NT2/D1 (cell line): ENCODE results near the gene DAP3.
"Not testable (repeated sequence)": the region's sequence is repeated elsewhere in the genome, so short reads cannot be mapped to it uniquely, and the experiment has no call there.

Experiments used
- DNase-seq: peaks from one replicate; pipeline ENCODE4 v3.0.0-alpha.2; 2011; ENCODE audit warnings: low read depth, low spot score
- H3K27me3 ChIP-seq: 2 replicates; pipeline ENCODE4 v1.6.0; 2011; ENCODE audit warnings: mild to moderate bottlenecking; ENCODE audit not compliant: insufficient read length, insufficient read depth
- H3K36me3 ChIP-seq: 2 replicates; pipeline ENCODE4 v1.6.1; 2011; ENCODE audit warnings: mild to moderate bottlenecking, low read length, mixed read lengths; ENCODE audit not compliant: insufficient read depth, insufficient read length
- H3K4me1 ChIP-seq: 2 replicates; pipeline ENCODE4 v1.5.1; 2011; ENCODE audit not compliant: insufficient read depth, insufficient read length
- H3K4me3 ChIP-seq: 2 replicates; pipeline ENCODE4 v1.5.1; 2011; ENCODE audit warnings: low read depth; ENCODE audit not compliant: insufficient read length
- H3K9ac ChIP-seq: 2 replicates; pipeline ENCODE4 v1.6.0; 2011; ENCODE audit warnings: low read depth; ENCODE audit not compliant: insufficient read length
- H3K9me3 ChIP-seq: 2 replicates; pipeline ENCODE4 v1.5.1; 2011; ENCODE audit warnings: mild to moderate bottlenecking, low read length; ENCODE audit not compliant: insufficient read depth
- SUZ12 ChIP-seq: IDR thresholded peaks from 2 replicates; pipeline ENCODE4 v1.6.1; 2011; ENCODE audit not compliant: insufficient read length, insufficient read depth; ENCODE audit errors: extremely low read depth
- YY1 ChIP-seq: IDR thresholded peaks from 2 replicates; pipeline ENCODE4 v1.6.1; 2011; ENCODE audit not compliant: insufficient read length, insufficient read depth
- ZNF274 ChIP-seq: IDR thresholded peaks from 2 replicates; pipeline ENCODE4 v1.6.1; 2011; ENCODE audit warnings: mild to moderate bottlenecking, low read depth, low read length

DAP3 gene

GRCh38 chr1:155698382-155699038 is 9.6 kb downstream of the DAP3 start:
- H3K27me3 ChIP-seq = no peaks in the 10 kb centered on the region
- TF ChIP-seq YY1 (no peak), SUZ12 (no peak), ZNF274 (no peak)
- H3K36me3 ChIP-seq = peaks cover 23% of the 10 kb centered on the region
- no peak overlapping the region for H3K9ac ChIP-seq
- H3K4me1 ChIP-seq = peaks cover 4% of the 10 kb centered on the region
- peaks cover 45% of the 10 kb centered on the region for H3K9me3 ChIP-seq
- DNase-seq = no peak
- no peak overlapping the region for H3K4me3 ChIP-seq

GRCh38 chr1:155699062-155699461 is 10.2 kb downstream of the DAP3 start:
- not testable (repeated sequence) for H3K27me3 ChIP-seq, DNase-seq

GRCh38 chr1:155701675-155702074 is 12.8 kb downstream of the DAP3 start:
- H3K4me3 ChIP-seq, H3K27me3 ChIP-seq, DNase-seq, H3K4me1 ChIP-seq, H3K9ac ChIP-seq: not testable (repeated sequence)
- Histone ChIP-seq H3K9me3 (peaks cover 30% of the 10 kb centered on the region), H3K36me3 (peaks cover 12% of the 10 kb centered on the region)

More at GRCh38 chr1:155699062-155699461, 10.2 kb downstream of the DAP3 start:
- not testable (repeated sequence) for H3K4me1 ChIP-seq, H3K4me3 ChIP-seq, H3K9ac ChIP-seq
- H3K9me3 ChIP-seq = peaks cover 45% of the 10 kb centered on the region
- peaks cover 21% of the 10 kb centered on the region for H3K36me3 ChIP-seq

GRCh38 chr1:155703216-155703615 is 14.3 kb downstream of the DAP3 start:
- Histone ChIP-seq H3K27me3 (no peaks in the 10 kb centered on the region), H3K9ac (no peak overlapping the region), H3K4me1 (no peaks in the 10 kb centered on the region), H3K9me3 (peaks cover 15% of the 10 kb centered on the region; the same call in 1 of the 2 replicates), H3K4me3 (no peak overlapping the region), H3K36me3 (peaks cover 6% of the 10 kb centered on the region)
- no peak for DNase-seq
- TF ChIP-seq ZNF274 = no peak
- no peak for TF ChIP-seq YY1
- TF ChIP-seq SUZ12 = no peak

GRCh38 chr1:155704414-155704813 is 15.5 kb downstream of the DAP3 start:
- Histone ChIP-seq H3K9me3 (peaks cover 17% of the 10 kb centered on the region), H3K36me3 (peaks cover 11% of the 10 kb centered on the region)
- H3K27me3 ChIP-seq, H3K9ac ChIP-seq, H3K4me3 ChIP-seq, DNase-seq, H3K4me1 ChIP-seq: not testable (repeated sequence)

GRCh38 chr1:155706139-155706538 is 17.2 kb downstream of the DAP3 start:
- Histone ChIP-seq H3K36me3 (peaks cover 15% of the 10 kb centered on the region), H3K9ac (no peak overlapping the region), H3K27me3 (no peaks in the 10 kb centered on the region), H3K4me3 (no peak overlapping the region), H3K4me1 (no peaks in the 10 kb centered on the region), H3K9me3 (peaks cover 12% of the 10 kb centered on the region)
- DNase-seq = no peak
- no peak for TF ChIP-seq ZNF274
- TF ChIP-seq SUZ12 = no peak

GRCh38 chr1:155709391-155709790 is 20.5 kb downstream of the DAP3 start:
- Histone ChIP-seq H3K9me3 (peaks cover 12% of the 10 kb centered on the region), H3K9ac (no peak overlapping the region)

GRCh38 chr1:155711457-155711856 is 22.6 kb downstream of the DAP3 start:
- not testable (repeated sequence) for H3K27me3 ChIP-seq, H3K4me1 ChIP-seq, H3K4me3 ChIP-seq, DNase-seq, H3K9ac ChIP-seq
- Histone ChIP-seq H3K36me3 (peaks cover 52% of the 10 kb centered on the region), H3K9me3 (peaks cover 12% of the 10 kb centered on the region)

More at GRCh38 chr1:155709391-155709790, 20.5 kb downstream of the DAP3 start:
- Histone ChIP-seq H3K27me3 (no peaks in the 10 kb centered on the region), H3K4me1 (no peaks in the 10 kb centered on the region), H3K36me3 (peaks cover 40% of the 10 kb centered on the region), H3K4me3 (no peak overlapping the region)
- no peak for TF ChIP-seq YY1
- no peak for TF ChIP-seq ZNF274
- no peak for TF ChIP-seq SUZ12
- DNase-seq = no peak

- not testable (repeated sequence) for DNase-seq, H3K4me3 ChIP-seq, H3K27me3 ChIP-seq, H3K4me1 ChIP-seq, H3K9ac ChIP-seq
- Histone ChIP-seq H3K36me3 (peaks cover 64% of the 10 kb centered on the region), H3K9me3 (peaks cover 12% of the 10 kb centered on the region)
These were observed 23.7 kb downstream of the DAP3 start for GRCh38 chr1:155712636-155713035.
